Activated naive CD4-positive, alpha-beta T cell treated with anti-CD3 and anti-CD28 coated beads, Interleukin-2, amount 10 ng/mL, durations not matched to agents 7 days and 5 days (primary cell): Measurements from ENCODE around the gene ZNHIT6.
A peak's percentile ranks its signal among the peaks of the same experiment; 100 is the strongest.
"Not testable (repeated sequence)": the region's sequence is repeated elsewhere in the genome, so short reads cannot be mapped to it uniquely, and the experiment has no call there.

Experiments used
- CTCF ChIA-PET: fragments of 350-600 bp; sonication (Branson Sonifier 250); formaldehyde crosslinking; loops from one replicate; lab custom pipeline; 2021; ENCODE audit warnings: antibody characterized with exemption; lab: Charles Lee
- DNase-seq: peaks from one replicate; pipeline ENCODE4 v3.0.0-alpha.2; 2020
- H3K27ac Mint-ChIP-seq: one replicate; pipeline ENCODE4 v1.8.0; 2021; ENCODE audit warnings: mild to moderate bottlenecking, moderate library complexity, mixed read lengths
- H3K27me3 Mint-ChIP-seq: one replicate; pipeline ENCODE4 v1.8.0; 2021; ENCODE audit warnings: mild to moderate bottlenecking, mixed read lengths
- H3K36me3 Mint-ChIP-seq: one replicate; pipeline ENCODE4 v1.8.0; 2021; ENCODE audit warnings: mixed read lengths
- H3K4me1 Mint-ChIP-seq: one replicate; pipeline ENCODE4 v1.8.0; 2021; ENCODE audit warnings: mixed read lengths
- H3K4me3 Mint-ChIP-seq: one replicate; pipeline ENCODE4 v1.8.0; 2021; ENCODE audit warnings: mild to moderate bottlenecking, moderate library complexity, mixed read lengths
- H3K9me3 Mint-ChIP-seq: one replicate; pipeline ENCODE4 v1.8.0; 2021; ENCODE audit warnings: mixed read lengths

ZNHIT6 gene

DNA sequence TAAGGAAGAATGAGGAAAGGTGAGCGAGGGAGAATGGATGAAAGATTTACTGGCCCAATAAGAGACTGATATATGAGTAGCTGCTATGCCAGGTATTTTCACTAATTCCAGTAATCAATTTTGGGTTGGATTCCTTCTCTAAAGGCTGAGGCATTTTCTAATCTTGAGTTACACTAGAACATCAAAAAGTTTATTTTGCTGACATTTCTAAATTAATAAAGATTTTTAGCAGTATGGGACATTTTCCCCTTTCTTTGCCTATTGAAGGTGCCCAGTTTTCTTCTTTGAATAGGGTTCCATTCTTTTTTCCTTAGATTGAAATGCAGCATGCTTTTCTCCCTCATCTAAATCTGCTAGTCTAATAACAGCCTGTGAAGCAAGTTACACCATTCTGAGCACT lies 52.9 kb downstream of the ZNHIT6 start:
- Mint-ChIP-seq H3K36me3 (peaks cover 43% of the 10 kb centered on the region), H3K27ac (no peak overlapping the region), H3K4me1 (no peaks in the 10 kb centered on the region), H3K4me3 (no peak overlapping the region), H3K27me3 (no peaks in the 10 kb centered on the region), H3K9me3 (no peaks in the 10 kb centered on the region)
- DNase-seq, result no peak
- CTCF ChIA-PET, result no interaction called here

DNA sequence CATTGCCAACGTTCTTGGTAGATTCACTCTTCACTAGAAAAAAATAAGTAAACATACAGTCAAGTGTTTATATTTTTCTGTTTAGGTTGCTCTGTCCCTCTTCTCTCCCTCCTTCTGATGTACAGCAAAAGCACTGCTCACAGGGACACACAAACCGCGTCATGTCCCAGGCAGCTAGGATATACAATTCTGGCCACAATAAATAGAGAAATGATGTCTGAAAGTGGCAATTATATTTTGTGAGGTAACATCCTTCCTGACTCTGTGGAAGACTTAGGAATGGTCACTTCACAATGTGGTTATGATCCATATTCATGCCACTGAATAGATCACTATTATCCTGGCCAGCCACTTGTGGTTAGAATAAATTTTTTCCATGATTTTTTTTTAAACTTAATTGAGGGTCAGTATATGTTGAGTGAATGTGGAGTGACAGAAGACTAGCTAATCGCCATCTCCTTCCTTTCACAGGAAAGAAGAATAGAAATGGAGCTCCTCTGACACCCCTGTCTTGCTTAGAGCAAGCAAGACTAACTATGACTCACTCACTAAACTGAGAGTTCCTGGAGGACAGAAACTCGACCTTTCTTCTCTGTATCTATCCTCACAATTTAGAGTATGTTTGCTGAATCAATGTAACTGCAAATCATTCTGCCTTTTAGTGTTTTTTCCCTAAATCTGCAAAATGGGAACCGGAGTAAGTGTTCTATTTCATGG lies 54.0 kb downstream of the ZNHIT6 start:
- CTCF ChIA-PET, result no interaction called here
- H3K27ac Mint-ChIP-seq, result no peak overlapping the region

DNA sequence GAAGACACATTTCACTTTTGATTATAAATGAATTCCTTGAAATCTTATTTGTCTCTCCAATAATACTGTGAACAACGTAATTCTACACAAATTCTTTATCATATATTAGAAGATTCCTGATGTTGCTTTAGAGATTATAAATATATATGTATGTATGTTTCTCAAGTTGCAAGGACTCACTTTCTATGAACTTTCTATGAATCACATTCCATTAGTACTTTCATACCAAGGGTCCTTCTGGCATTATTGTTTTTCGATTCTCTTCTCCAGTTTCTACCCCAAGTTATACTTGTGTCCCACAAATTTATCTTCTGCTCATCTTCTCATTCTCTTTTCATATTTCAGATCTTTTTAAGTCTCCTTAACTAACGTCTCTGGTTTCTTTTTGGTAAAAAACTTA lies 55.9 kb downstream of the ZNHIT6 start:
- no peak overlapping the region for H3K4me3 Mint-ChIP-seq
- no peak overlapping the region for H3K27ac Mint-ChIP-seq
- H3K27me3 Mint-ChIP-seq, result no peaks in the 10 kb centered on the region
- CTCF ChIA-PET, result no interaction called here
- no peak for DNase-seq
- H3K36me3 Mint-ChIP-seq, result peaks cover 57% of the 10 kb centered on the region
- peaks cover 2% of the 10 kb centered on the region for H3K9me3 Mint-ChIP-seq
- H3K4me1 Mint-ChIP-seq, result no peaks in the 10 kb centered on the region

More for the DNA sequence above, 54.0 kb downstream of the ZNHIT6 start:
- Mint-ChIP-seq H3K36me3 (peaks cover 49% of the 10 kb centered on the region), H3K4me3 (no peak overlapping the region), H3K27me3 (no peaks in the 10 kb centered on the region), H3K4me1 (no peaks in the 10 kb centered on the region), H3K9me3 (no peaks in the 10 kb centered on the region)
- no peak for DNase-seq

DNA sequence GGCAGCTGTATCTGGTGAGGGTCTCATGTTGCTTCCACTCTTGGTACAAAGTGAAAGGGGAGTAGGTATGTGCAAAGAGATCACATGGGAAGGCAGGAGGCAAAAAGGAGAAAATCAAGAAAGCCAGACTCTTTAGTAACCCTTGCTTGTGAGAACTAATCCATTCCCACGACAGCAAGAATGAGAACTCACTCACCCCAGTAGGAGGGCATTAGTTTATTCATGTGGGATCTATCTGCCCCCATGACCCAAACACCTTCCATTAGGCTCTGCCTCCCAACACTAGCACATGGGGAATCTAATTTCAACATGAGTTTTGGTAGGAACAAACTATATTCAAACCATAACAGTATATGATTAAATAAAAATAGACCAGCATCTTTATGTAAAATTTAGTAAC lies 57.6 kb downstream of the ZNHIT6 start:
- H3K27ac Mint-ChIP-seq, result no peak overlapping the region
- CTCF ChIA-PET, result no interaction called here
- no peak for DNase-seq

DNA sequence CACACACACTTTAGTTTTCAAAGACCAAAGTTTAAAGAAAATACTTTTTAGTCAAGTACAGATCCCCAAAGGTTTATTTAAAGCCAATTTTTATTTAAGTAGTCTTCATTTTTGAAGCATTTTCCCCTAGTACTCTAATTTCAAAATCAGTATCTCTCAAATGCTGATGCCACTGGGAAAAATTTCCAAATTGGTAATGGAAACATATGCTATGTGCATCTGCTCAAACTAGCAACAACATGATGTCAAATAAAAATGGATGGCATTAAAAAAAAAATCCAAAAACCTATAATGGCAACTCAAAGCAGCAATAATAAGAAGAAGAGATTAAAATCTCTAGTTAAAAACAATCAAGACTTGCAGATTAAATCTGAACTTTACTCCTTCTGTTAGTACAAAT lies 58.6 kb downstream of the ZNHIT6 start:
- Mint-ChIP-seq H3K27me3 (no peaks in the 10 kb centered on the region), H3K27ac (no peak overlapping the region), H3K4me1 (no peaks in the 10 kb centered on the region), H3K9me3 (peaks cover 5% of the 10 kb centered on the region), H3K36me3 (peaks cover 45% of the 10 kb centered on the region), H3K4me3 (no peak overlapping the region)
- DNase-seq, result no peak
- CTCF ChIA-PET, result no interaction called here

More for the DNA sequence above, 57.6 kb downstream of the ZNHIT6 start:
- Mint-ChIP-seq H3K4me3 (no peak overlapping the region), H3K9me3 (peaks cover 4% of the 10 kb centered on the region), H3K36me3 (peaks cover 52% of the 10 kb centered on the region), H3K27me3 (no peaks in the 10 kb centered on the region), H3K4me1 (no peaks in the 10 kb centered on the region)

DNA sequence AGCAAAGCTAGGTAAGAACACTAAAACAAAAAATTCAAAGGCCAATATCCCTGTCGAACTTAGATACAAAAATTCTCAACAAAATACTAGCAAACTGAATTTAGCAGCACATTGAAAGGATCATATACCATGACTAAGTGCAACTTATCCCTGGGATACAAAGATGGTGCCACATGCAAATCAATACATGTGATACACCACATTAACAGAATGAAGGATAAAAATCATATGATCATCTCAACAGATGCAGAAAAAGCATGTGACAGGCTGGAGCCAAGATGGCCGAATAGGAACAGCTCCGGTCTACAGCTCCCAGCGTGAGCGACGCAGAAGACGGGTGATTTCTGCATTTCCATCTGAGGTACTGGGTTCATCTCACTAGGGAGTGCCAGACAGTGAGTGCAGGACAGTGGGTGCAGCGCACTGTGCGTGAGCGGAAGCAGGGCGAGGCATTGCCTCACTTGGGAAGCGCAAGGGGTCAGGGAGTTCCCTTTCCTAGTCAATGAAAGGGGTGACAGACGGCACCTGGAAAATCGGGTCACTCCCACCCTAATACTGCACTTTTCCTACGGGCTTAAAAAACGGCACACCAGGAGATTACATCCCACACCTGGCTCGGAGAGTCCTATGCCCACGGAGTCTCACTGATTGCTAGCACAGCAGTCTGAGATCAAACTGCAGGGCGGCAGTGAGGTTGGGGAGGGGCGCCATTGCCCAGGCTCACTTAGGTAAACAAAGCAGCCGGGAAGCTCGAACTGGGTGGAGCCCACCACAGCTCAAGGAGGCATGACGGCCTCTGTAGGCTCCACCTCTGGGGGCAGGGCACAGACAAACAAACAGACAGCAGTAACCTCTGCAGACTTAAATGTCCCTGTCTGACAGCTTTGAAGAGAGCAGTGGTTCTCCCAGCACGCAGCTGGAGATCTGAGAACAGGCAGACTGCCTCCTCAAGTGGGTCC lies 66.4 kb downstream of the ZNHIT6 start:
- Mint-ChIP-seq H3K9me3 (peaks cover 34% of the 10 kb centered on the region), H3K36me3 (peaks cover 45% of the 10 kb centered on the region)
- H3K27me3 Mint-ChIP-seq, H3K4me1 Mint-ChIP-seq, H3K27ac Mint-ChIP-seq, CTCF ChIA-PET, DNase-seq, H3K4me3 Mint-ChIP-seq: not testable (repeated sequence)

DNA sequence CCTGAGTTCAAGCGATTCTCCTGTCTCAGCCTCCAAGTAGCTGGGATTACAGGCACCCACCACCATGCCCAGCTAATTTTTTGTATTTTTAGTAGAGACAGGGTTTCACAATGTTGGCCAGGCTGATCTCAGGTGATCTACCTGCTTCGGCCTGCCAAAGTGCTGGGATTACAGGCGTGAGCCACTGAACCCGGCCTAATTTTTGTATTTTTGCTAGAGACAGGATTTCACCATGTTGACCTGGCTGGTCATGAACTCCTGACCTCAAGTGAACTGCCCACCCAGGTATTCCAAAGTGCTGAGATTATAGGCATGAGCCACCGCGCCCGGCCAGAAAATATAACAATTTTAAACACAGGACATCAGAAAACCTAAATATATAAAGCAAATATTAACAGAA lies 68.3 kb downstream of the ZNHIT6 start:
- CTCF ChIA-PET, H3K4me1 Mint-ChIP-seq, H3K4me3 Mint-ChIP-seq, H3K27me3 Mint-ChIP-seq, DNase-seq, H3K27ac Mint-ChIP-seq: not testable (repeated sequence)
- Mint-ChIP-seq H3K36me3 (peaks cover 61% of the 10 kb centered on the region), H3K9me3 (peaks cover 36% of the 10 kb centered on the region)

DNA sequence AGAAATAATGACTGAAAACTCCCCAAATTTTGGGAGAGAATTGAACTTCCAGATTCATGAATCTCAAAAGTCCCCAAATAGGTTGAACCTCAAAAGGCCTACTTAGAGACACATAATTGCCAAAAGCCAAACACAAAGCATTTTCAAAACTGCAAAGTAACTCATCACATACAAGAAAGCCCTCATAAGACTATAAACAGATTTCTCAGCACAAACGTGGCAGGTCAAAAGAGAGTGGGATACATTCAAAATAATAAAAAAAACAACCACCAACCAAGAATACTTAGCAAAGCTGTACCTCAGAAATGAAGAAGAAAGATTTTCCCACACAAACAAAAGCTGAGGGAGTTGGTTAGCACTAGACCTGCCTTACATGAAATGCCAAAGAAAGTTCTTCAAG lies 69.8 kb downstream of the ZNHIT6 start:
- no peaks in the 10 kb centered on the region for H3K4me1 Mint-ChIP-seq
- no peak for DNase-seq
- H3K4me3 Mint-ChIP-seq, result no peak overlapping the region
- peaks cover 33% of the 10 kb centered on the region for H3K9me3 Mint-ChIP-seq
- no peaks in the 10 kb centered on the region for H3K27me3 Mint-ChIP-seq
- peaks cover 61% of the 10 kb centered on the region for H3K36me3 Mint-ChIP-seq
- no peak overlapping the region for H3K27ac Mint-ChIP-seq
- CTCF ChIA-PET, result no interaction called here

DNA sequence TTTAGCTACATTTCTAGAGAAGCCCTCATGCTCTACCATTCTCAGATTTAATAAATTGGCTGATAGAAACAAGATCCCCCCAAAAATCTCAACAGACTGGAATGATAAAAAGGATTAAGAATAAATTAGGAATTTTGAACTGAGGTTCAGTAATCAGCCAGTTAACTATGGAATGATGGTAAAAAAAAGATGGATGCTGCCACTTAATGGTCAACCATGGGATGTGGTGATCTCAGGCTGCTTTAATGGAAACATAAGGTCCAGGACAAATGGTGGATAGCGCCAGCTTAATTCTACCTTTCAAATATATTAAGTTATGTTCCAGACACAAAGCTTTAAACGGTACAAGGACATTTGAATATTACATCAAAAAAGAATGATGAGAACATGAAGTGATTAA lies 77.7 kb downstream of the ZNHIT6 start:
- Mint-ChIP-seq H3K27ac (no peak overlapping the region), H3K4me1 (no peaks in the 10 kb centered on the region)

DNA sequence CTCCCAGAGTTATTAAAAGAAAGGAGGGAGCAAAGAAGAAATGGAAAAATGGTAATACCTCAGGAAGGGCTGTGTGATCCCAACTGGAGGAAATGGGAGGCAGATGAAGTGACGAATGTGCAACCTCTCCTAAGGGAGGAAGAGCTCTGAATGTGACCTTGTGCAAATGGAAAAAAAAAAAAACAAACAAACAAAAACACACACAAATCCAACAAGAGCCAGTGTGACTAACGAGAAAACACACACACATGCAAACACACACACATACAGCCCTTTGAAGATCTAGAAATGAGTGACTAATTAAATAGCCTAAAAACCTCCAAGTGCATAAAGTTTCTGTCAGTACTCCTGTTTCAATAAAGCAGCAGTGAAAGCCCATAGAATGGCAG lies 78.7 kb downstream of the ZNHIT6 start:
- H3K36me3 Mint-ChIP-seq, result peaks cover 2% of the 10 kb centered on the region
- H3K27ac Mint-ChIP-seq, result no peak overlapping the region
- no peak for DNase-seq
- CTCF ChIA-PET, result no interaction called here
- no peaks in the 10 kb centered on the region for H3K27me3 Mint-ChIP-seq
- H3K4me1 Mint-ChIP-seq, result no peaks in the 10 kb centered on the region
- no peak overlapping the region for H3K4me3 Mint-ChIP-seq
- H3K9me3 Mint-ChIP-seq, result peaks cover 1% of the 10 kb centered on the region

More for the DNA sequence above, 77.7 kb downstream of the ZNHIT6 start:
- H3K36me3 Mint-ChIP-seq, result peaks cover 11% of the 10 kb centered on the region
- H3K9me3 Mint-ChIP-seq, result no peaks in the 10 kb centered on the region
- no peaks in the 10 kb centered on the region for H3K27me3 Mint-ChIP-seq
- H3K4me3 Mint-ChIP-seq, result no peak overlapping the region
- no peak for DNase-seq
- CTCF ChIA-PET, result interaction anchor here (0.5 kb wide), 1 partner anchor 45 kb away, joined by 3 read pairs; no protein-coding TSS in a partner anchor

DNA sequence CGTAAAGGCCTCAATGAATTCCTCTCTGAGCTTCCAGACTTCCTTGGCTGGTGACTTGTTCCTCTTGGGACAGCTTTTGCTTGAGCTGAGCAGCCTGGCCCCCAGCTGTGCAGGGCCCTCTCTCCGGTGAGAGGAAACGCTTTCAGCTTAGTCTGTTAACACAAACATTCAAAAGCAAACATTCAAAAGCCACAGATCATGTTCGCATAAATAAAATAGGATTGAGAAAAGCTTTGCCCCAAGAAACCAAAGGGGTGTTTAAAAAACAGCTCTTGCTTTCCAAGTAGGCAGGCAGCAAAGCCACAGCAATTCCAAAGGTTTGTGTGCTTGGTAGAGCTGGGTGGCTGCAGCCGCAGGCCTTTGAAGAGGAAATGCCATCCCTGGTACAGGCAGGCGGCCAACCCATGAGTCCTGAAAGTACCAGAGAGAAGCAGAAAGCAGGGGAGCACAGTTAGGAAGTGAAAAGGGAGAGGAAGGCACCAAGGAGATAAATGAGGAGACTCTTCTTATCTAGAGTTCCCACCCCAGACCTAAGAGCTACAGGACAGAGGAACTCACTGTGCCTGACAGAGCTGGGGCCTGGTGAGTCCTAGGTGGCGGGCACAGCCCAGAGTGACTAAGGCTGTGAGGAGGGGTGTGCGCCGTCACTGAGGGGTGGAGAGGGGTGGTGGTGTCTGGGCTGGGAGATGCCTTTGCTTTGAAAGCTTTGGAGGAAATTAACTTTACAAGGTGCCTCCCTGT lies 79.3 kb downstream of the ZNHIT6 start:
- Mint-ChIP-seq H3K27me3 (no peaks in the 10 kb centered on the region), H3K9me3 (peaks cover 1% of the 10 kb centered on the region), H3K36me3 (peaks cover 2% of the 10 kb centered on the region), H3K4me3 (no peak overlapping the region), H3K4me1 (no peaks in the 10 kb centered on the region), H3K27ac (no peak overlapping the region)
- DNase-seq, result no peak
- CTCF ChIA-PET, result no interaction called here

DNA sequence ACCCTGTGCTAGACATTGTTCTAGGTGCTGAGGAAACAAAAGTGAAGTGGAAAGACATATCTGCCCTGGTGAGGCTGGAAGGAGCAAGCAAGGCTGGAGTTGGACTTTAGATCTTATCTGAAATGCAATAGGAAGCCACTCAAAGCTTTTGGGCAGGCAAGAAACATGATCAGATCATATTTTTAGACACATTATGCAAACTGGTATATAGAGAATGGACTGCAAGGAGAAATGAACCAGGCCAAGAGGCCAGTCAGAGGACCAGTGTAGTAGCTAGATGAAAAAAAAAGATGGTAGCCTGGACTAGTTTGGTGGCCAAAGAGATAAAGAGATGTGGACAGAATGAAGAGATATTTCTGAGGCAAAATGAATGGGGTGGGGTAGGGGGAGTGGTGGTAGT lies 81.4 kb downstream of the ZNHIT6 start:
- no peak overlapping the region for H3K4me3 Mint-ChIP-seq
- H3K36me3 Mint-ChIP-seq, result peaks cover 10% of the 10 kb centered on the region
- DNase-seq, result no peak
- no peak overlapping the region for H3K27ac Mint-ChIP-seq
- peaks cover 13% of the 10 kb centered on the region for H3K9me3 Mint-ChIP-seq
- no peaks in the 10 kb centered on the region for H3K27me3 Mint-ChIP-seq
- peaks cover 8% of the 10 kb centered on the region for H3K4me1 Mint-ChIP-seq
- CTCF ChIA-PET, result no interaction called here

DNA sequence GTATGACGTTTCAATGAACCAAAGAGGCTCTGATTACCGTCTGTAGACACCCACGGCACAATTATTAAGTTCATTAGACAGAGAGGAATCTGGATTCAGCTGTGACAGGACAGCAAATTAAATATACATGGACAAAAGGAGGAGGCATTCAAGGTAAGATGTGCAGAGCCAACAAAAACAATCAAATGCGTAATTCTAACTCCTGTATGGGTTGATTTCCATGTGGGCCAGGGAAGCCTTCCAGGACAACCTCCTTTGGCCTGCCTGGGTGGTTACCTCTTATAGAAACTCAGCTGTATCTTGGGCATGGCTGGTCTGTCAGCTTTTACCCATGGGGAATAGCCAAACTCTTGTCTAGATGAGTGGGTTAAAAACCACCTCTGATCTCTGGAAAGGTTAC lies 83.9 kb downstream of the ZNHIT6 start:
- no peaks in the 10 kb centered on the region for H3K27me3 Mint-ChIP-seq
- H3K27ac Mint-ChIP-seq, result no peak overlapping the region
- peaks cover 12% of the 10 kb centered on the region for H3K36me3 Mint-ChIP-seq
- peaks cover 8% of the 10 kb centered on the region for H3K4me1 Mint-ChIP-seq
- no peak for DNase-seq
- H3K9me3 Mint-ChIP-seq, result peaks cover 23% of the 10 kb centered on the region
- H3K4me3 Mint-ChIP-seq, result no peak overlapping the region
- CTCF ChIA-PET, result no interaction called here

DNA sequence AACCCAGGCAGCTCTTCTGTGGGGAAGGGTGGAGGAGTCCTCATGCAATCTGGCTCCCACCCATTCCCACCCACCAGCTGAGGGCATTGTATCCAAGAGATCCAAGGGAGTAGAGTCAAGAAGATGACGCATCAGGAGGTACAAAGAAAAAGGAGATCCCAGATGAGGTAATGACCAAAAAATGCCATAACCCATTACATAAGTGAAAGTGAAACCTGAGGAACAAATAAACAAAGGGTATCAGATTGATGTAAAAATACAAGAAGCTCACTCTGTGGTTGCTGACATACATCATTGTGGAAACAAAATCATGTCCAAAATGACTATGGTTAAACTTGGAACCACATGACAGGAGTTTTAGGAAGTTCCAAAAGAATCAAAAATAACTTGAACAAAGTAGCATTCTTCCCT lies 85.2 kb downstream of the ZNHIT6 start:
- Mint-ChIP-seq H3K9me3 (peaks cover 23% of the 10 kb centered on the region), H3K4me1 (peaks cover 8% of the 10 kb centered on the region), H3K27ac (peak overlapping the region; percentile 56), H3K4me3 (no peak overlapping the region), H3K27me3 (no peaks in the 10 kb centered on the region), H3K36me3 (peaks cover 12% of the 10 kb centered on the region)
- CTCF ChIA-PET, result no interaction called here
- no peak for DNase-seq
